Nephron progenitor cell (in vitro differentiated cells): ENCODE measurements around the gene SMARCD2.

Experiments used
- DNase-seq: peaks from one replicate; pipeline ENCODE4 v3.0.0; 2021
- H3K27ac Mint-ChIP-seq: 2 replicates; pipeline ENCODE4 v1.8.0; 2021; ENCODE audit warnings: mild to moderate bottlenecking, moderate library complexity, mixed read lengths
- H3K27me3 Mint-ChIP-seq: 2 replicates; pipeline ENCODE4 v1.8.0; 2021; ENCODE audit warnings: mild to moderate bottlenecking, low read depth, mixed read lengths; ENCODE audit not compliant: poor library complexity
- H3K36me3 Mint-ChIP-seq: 2 replicates; pipeline ENCODE4 v1.8.0; 2021; ENCODE audit warnings: low read depth, mixed read lengths
- H3K4me1 Mint-ChIP-seq: 2 replicates; pipeline ENCODE4 v1.8.0; 2021; ENCODE audit warnings: mixed read lengths
- H3K4me3 Mint-ChIP-seq: 2 replicates; pipeline ENCODE4 v1.8.0; 2021; ENCODE audit warnings: mild to moderate bottlenecking, moderate library complexity, mixed read lengths
- H3K9me3 Mint-ChIP-seq: 2 replicates; pipeline ENCODE4 v1.8.0; 2021; ENCODE audit warnings: mild to moderate bottlenecking, moderate library complexity, mixed read lengths
- CTCF ChIP-seq: fragments of 200-600 bp; sonication (generic); IDR thresholded peaks from 2 replicates; pipeline ENCODE4 v1.5.0; 2021; ENCODE audit warnings: antibody characterized with exemption

The SMARCD2 gene

GRCh38 chr17:63820963-63821561, 21.4 kb downstream of the SMARCD2 start:
- Mint-ChIP-seq H3K36me3 (peaks cover 87% of the 10 kb centered on the region), H3K27ac (peak overlapping the region; percentile 26)
- no peak for TF ChIP-seq CTCF

GRCh38 chr17:63819585-63820537, 22.6 kb downstream of the SMARCD2 start:
- no peak overlapping the region for H3K4me3 Mint-ChIP-seq
- no peaks in the 10 kb centered on the region for H3K27me3 Mint-ChIP-seq
- TF ChIP-seq CTCF, result no peak
- peaks cover 8% of the 10 kb centered on the region for H3K4me1 Mint-ChIP-seq
- H3K9me3 Mint-ChIP-seq, result no peaks in the 10 kb centered on the region
- H3K36me3 Mint-ChIP-seq, result peaks cover 92% of the 10 kb centered on the region
- DNase-seq, result no peak
- peak overlapping the region; percentile 87 for H3K27ac Mint-ChIP-seq

More at GRCh38 chr17:63820963-63821561, 21.4 kb downstream of the SMARCD2 start:
- peaks cover 16% of the 10 kb centered on the region for H3K4me1 Mint-ChIP-seq
- no peaks in the 10 kb centered on the region for H3K9me3 Mint-ChIP-seq
- no peak overlapping the region for H3K4me3 Mint-ChIP-seq
- no peaks in the 10 kb centered on the region for H3K27me3 Mint-ChIP-seq
- DNase-seq, result no peak

GRCh38 chr17:63819131-63819530, 23.4 kb downstream of the SMARCD2 start:
- H3K4me3 Mint-ChIP-seq, result no peak overlapping the region
- H3K27ac Mint-ChIP-seq, result no peak overlapping the region
- H3K9me3 Mint-ChIP-seq, result no peaks in the 10 kb centered on the region
- peaks cover 7% of the 10 kb centered on the region for H3K4me1 Mint-ChIP-seq
- DNase-seq, result no peak
- no peaks in the 10 kb centered on the region for H3K27me3 Mint-ChIP-seq
- no peak for TF ChIP-seq CTCF
- peaks cover 92% of the 10 kb centered on the region for H3K36me3 Mint-ChIP-seq

- H3K4me1 Mint-ChIP-seq, result no peaks in the 10 kb centered on the region
- no peak for TF ChIP-seq CTCF
- peaks cover 94% of the 10 kb centered on the region for H3K36me3 Mint-ChIP-seq
- H3K9me3 Mint-ChIP-seq, result no peaks in the 10 kb centered on the region
- H3K27ac Mint-ChIP-seq, result peak overlapping the region; percentile 63
- no peak for DNase-seq
- no peak overlapping the region for H3K4me3 Mint-ChIP-seq
- H3K27me3 Mint-ChIP-seq, result no peaks in the 10 kb centered on the region
These were observed 24.6 kb downstream of the SMARCD2 start for GRCh38 chr17:63817736-63818385.

GRCh38 chr17:63816669-63817068, 25.8 kb downstream of the SMARCD2 start:
- no peaks in the 10 kb centered on the region for H3K4me1 Mint-ChIP-seq
- H3K27me3 Mint-ChIP-seq, result no peaks in the 10 kb centered on the region
- H3K4me3 Mint-ChIP-seq, result no peak overlapping the region
- peaks cover 92% of the 10 kb centered on the region for H3K36me3 Mint-ChIP-seq
- no peak overlapping the region for H3K27ac Mint-ChIP-seq
- no peak for TF ChIP-seq CTCF
- H3K9me3 Mint-ChIP-seq, result no peaks in the 10 kb centered on the region
- no peak for DNase-seq
